IPS-NIHi7 (cell line): ENCODE data around the gene FAM120C.

Experiments used
- DNase-seq: peaks from one replicate; pipeline ENCODE4 v3.0.0; 2012; ENCODE audit warnings: mixed read lengths; ENCODE audit errors: extremely low spot score

Gene FAM120C

DNA sequence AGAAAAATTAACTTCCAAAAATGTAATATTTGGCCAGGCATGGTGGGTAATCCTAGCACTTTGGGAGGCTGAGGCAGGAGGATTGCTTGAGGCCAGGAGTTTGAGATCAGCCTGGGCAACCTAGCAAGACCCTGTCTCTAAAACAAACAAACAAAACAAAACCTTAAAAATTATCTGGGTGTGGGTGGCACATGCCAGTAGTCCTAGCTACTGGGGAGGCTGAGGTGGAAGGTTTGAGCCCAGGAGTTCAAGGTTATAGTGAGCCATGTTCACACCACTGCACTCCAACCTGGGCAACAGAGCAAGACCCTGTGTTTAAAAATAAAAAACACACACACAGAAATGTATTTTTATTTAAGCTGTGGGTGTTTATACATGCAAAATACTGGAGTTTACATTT is 12.0 kb downstream of the FAM120C start:
- no peak for DNase-seq

DNA sequence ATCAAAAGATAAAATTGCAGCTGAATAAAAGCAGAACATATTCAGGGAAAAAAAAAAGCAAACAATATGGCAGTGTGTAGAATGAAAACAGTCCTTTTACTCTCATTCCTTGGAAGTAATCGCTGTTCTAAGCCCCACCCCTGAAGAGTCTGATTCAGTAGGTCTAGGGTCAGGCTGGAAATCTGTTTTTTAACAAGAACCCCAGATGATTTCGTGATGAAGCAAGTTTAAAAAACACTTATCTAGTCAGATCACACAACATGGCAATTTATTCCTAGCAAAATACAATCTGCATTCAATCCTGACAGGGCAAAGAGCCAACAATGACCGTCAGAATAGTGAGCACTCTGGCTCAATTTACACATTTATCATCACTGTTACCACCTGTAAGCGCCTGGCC is 16.1 kb downstream of the FAM120C start:
- no peak for DNase-seq

GRCh38 chrX:54157561-54157960 is 25.5 kb downstream of the FAM120C start:
- DNase-seq, result no peak

DNA sequence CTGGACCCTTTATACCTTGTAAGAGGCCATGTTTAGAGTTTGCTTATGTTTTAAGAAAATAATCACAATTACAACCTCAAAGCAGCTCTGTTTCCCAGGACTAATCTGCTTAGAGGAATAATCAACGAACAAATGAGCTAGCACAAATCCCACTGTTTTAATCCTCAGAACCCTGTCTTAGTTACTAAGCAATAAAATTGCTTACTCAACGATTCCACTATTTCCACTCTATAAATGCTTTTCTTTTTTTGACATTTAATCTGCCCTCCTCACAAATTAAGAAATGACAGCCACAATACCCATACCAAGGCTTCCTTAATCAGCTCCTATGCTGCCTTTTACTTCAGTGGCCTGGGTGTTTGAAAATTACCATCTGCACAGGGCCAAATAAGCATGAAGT is 48.8 kb downstream of the FAM120C start:
- DNase-seq, result no peak

- no peak for DNase-seq
Observed at GRCh38 chrX:54116391-54116790, 66.7 kb downstream of the FAM120C start.

DNA sequence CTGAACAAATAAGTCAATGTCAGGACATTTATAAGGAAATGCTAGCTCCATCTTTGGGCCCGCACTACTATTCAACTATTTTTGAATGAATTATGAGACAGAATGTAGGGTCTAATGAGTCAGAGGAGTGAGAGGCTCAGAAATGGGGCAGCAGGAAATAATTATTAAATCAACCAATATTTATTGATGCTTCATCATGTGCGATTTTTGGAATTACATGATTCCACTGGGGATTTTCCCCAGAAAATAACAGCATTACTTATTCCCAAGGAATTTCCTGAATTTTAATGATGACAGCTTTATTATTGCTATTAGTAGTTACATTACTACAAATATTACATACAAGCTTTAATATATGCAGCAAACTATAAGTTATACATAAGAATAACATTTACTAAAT is 89.5 kb downstream of the FAM120C start:
- no peak for DNase-seq

GRCh38 chrX:54093159-54093558 is 89.9 kb downstream of the FAM120C start:
- DNase-seq, result no peak

DNA sequence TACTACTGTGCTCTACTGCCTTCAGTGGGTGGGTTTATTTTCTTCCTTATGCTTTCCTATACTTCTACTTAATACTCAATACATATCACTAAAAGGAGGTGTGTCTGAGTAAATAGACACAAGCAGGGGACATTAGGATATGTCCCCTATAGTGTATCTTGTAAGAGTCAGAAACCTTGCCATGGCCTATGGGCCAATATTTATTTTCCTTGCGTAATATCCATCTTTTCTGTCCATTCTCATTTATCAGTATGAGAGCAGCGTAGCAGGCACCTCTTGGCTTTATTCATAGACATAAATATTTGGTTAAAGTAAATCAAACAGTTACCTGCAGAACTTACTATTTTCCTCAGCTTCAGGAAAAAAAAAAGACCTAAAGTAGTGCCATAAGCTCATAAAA is 92.2 kb downstream of the FAM120C start:
- no peak for DNase-seq

- no peak for DNase-seq
Observed at GRCh38 chrX:54089191-54089590, 93.9 kb downstream of the FAM120C start.

GRCh38 chrX:54087661-54088060 is 95.4 kb downstream of the FAM120C start:
- no peak for DNase-seq

GRCh38 chrX:54085666-54086065 is 97.4 kb downstream of the FAM120C start:
- DNase-seq, result no peak

DNA sequence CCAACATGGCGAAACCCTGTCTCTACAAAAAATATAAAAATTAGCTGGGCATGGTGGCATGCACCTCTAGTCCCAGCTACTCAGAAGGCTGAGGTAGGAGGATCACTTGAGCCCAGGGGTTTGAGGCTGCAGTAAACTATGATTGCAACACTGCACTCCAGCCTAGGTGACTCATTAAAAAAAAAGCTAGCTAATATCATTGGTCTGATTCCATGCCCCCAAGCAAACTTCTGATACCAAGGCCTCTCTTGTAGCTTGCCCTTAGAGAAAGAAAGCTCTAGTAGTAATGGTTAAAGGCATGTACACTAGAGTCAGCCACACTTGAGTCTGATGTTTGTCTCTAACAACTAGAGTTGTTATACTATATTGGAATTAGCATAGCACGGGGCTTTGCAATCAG is 106.2 kb downstream of the FAM120C start:
- no peak for DNase-seq

GRCh38 chrX:54074826-54075225 is 108.2 kb downstream of the FAM120C start:
- no peak for DNase-seq

DNA sequence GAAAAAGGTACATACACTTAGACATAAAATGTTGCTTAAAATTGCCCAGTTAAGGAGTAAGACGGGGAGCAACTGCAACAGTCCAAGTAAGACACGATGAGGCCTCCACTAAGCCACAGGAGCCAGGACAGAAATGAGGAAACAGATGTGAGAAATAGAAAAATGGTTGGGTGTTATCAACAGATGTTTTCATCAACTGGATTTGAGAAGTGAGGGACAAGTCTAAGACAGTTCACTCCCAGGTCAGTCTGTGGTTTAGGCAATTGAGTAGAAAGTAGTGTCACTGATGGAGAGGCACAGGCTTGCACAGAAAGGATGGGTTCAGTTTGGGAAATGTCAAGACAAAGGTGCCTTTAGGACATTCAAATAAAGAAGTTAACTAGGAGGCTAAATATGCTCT is 115.3 kb downstream of the FAM120C start:
- DNase-seq, result no peak

DNA sequence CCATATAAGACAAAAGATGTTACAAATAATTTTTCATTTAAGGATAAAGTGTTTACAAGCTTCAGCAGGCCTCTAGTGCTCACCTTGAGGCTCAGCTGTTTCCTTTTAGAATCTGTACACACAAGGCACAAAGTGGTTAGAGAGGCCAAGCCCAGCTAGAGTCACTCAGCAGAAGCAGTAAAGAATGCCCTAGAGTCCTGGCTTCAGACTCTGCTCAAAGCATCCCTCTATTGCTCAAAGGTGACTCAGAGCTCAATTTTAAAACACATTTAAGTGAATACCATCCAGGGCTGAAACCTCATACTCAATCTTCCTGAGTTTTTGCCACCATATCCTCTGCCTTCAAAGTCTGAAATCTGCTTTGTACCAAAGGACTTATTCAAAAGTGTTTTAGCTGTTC is 116.2 kb downstream of the FAM120C start:
- DNase-seq, result no peak

DNA sequence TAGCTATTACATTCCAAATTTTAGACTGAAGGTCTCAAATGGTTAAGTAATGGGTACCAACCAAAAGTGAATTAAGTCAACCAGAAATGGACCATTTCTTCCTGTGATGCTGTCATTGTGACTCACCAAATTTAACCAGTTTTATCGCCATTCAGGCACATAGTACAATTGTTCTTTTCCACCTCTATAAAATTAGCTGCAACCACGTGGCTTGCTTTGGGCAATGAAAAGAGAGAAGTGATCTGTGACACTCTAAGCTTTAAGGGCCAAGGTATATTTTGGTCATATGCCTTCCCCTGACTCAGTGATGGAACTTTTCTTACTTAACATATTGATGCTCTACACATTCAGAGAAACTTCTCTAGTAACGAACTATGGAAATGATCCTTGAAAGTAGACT is 118.5 kb downstream of the FAM120C start:
- no peak for DNase-seq

DNA sequence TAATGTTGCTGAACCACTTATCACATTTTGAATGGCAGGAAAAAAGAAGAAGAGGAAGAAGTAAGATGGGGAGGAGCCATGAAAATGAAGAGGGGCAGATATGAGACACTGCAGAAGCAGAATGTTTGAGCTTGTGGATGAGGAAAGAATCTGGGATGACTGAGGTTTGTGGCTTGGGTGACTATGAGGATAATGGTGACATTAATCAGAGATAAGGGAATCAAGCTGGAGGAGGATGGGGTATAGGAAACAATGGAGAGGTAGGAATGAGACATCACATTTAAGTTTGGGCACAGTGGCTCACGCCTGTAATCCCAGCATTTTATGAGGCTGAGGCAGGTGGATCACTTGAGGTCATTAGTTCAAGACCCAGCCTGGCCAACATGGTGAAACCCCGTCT is 119.7 kb downstream of the FAM120C start:
- DNase-seq, result no peak

GRCh38 chrX:54049801-54050200 is 133.3 kb downstream of the FAM120C start:
- no peak for DNase-seq

GRCh38 chrX:54048412-54048811 is 134.6 kb downstream of the FAM120C start:
- no peak for DNase-seq

DNA sequence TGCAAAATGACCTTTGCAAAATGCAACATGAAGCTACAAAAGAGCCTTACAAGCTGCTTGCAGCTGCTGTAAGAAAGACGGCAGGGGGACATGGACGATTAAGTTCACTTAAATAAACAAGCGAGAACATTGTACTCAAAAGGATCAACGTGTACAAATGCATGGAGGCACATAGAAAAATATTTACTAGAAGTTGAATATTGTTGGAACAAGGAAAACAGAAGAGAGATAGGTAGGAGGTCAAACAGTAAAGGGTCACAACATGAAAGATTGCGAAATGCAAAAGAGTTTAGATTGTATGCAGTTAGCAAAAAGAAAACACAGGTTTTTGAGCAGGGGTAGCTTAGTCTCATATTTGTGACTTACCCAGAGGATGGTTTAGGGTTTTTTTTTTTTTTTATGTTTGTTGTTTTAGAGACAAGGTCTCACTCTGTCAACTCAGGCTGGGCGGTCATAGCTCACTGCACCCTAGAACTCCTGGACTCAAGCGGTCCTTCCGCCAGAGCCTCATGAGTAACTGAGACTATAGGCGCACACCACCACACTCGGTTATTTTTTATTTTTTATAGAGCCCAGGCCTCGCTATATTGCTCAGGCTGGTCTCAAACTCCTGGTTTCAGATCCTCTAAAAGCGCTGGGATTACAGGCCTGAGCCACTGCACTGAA is 137.4 kb downstream of the FAM120C start:
- DNase-seq, result no peak

GRCh38 chrX:54044877-54045338 is 138.1 kb downstream of the FAM120C start:
- DNase-seq, result no peak

DNA sequence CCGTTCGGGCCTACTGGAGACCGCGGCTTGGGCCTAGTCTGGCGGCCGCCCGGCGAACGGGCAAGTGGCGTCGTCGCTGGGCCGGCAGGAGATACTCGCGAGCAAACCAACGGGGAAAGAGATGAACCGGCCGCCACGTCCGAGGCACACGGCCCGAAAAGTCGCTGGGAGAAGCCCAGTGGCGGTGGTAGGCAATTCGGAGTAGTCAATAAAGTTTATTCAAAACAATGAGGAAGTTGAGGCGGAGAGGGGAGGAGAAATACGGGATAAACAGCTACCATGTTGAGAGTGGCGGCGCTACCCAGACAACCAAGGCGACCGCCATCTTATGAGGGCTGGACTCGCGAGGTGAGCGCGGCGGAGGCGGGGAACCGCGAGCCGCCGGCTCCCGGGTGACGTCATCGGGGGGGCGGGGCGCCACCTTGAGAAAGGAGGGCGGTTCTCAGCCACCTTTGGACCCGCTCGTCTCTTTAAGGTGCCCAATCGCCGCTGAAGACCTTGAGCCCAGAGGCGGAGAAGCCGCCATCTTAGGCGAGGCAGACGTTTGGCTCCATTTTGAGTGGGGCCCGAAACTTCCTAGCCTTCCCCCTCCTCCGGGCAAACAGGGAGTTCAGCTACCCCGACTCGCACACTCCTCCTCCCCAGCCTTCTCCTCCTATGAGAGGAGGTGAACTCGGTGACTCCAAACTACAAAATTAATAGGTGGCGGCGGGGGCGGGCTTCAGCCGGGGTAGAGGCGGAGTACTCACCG is 138.8 kb downstream of the FAM120C start, which contains the start of gene PHF8:
PHF8 (minus strand) TSS at position 348 of the 751 bp plus-strand sequence. CDS start 1,745 bp downstream, outside the sequence.
- DNase-seq, result peak; percentile 80

- DNase-seq, result peak; percentile 23
Observed at GRCh38 chrX:54043541-54044125, 139.4 kb downstream of the FAM120C start.
